HG03460 (cell line): ENCODE data around the gene LHFPL3.
"Not testable (repeated sequence)": the region's sequence is repeated elsewhere in the genome, so short reads cannot be mapped to it uniquely, and the experiment has no call there.

ENCODE experiments used
- ATAC-seq: cut with Tn5 transposase; IDR thresholded peaks from one replicate; pipeline ENCODE4 v1.9.1; 2021; ENCODE audit not compliant: unreplicated experiment

The LHFPL3 gene

DNA sequence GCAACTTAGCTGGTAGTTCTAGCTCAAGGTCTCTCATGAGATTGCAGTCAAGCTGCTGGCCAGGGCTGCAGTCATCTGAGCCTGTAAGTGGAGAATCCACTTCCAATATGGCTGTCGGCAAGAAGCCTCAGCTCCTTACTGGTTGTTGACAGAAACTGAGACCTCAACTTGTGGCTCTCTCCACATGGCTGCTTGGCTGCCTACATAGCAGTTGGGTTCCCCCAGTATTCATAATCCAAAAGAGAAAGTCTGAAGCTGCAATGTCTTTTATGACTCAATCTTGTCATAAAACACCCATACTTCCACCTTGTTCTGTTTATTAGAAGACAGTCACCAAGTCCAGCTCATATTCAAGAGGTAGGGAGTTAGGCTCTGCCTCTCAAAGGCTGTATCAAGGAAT, 350.7 kb downstream of the LHFPL3 start:
- ATAC-seq = no peak

DNA sequence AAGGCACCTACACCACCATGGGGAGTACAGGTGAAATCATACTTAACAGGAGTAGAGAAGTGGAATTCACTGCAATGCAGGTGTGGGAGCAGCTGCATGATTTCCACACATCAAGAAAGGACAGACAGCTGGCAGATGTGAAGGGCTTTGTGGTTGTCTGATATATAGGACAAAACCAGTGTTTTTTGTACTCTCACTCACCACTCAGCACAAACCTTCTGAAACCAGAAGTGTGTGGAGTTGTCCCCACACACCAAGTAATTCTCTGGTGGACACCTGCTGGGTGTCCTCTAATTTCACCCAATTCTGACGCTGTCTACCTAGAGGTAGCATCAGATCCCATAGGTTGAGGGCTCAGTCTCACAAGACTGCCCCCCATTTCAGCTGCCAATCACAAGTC, 357.9 kb downstream of the LHFPL3 start:
- ATAC-seq = no peak

DNA sequence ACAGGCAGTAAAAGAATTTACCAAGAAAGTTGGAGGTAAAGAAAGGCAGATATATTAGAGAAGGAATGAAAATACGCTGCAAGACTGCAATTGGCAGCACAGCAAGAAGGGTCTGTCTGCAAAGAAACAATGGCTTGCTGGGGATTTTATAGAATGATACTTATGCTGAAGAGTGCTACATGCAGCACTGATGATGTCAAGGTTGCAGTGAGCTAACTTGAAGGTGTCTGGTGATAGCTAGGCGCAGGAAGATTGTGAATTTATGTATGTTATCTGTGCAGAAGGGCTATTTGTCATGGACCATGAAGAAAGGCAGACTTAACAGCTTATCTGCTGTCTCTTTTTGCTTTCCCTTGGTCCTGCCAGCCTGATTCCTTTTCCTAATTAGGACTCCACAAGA, 366.3 kb downstream of the LHFPL3 start:
- no peak for ATAC-seq

DNA sequence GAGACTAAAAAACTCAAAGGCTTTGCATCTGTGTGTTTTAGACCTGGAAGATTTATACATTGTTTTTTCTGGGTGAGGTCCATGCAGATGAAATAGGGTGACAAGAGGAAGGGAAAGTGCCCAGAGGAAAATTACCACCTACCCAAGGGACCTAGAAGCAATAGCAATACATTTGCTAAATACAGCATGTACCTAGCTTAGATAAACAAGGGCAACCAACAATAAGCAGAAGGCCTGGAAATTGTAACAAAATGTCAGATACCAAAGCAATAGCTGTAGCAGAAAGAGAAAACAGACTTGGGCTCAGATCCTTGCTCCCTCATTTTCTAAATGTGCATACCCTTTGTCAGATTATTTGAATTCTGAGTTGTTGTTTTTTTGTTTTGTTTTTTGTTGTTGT, 367.2 kb downstream of the LHFPL3 start:
- ATAC-seq = no peak

DNA sequence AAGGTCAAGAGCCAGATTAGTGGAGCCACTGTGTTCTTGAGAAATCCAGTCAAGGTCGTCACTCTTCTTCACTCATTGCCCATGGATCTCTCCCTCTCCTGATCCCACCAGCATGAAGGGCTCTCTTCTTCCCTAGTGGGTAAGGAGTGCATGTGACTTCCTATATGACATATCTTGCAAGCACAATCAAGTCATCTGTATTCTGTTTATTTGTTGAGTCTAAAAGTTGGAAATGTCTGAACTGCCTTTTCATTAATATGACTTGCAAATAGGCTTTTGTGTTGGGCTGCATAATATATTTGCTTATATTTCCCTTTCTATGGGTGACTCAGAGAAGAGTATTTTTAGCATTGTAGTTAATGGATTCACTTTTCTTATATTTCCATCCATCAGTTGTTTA, 371.9 kb downstream of the LHFPL3 start:
- ATAC-seq = no peak

DNA sequence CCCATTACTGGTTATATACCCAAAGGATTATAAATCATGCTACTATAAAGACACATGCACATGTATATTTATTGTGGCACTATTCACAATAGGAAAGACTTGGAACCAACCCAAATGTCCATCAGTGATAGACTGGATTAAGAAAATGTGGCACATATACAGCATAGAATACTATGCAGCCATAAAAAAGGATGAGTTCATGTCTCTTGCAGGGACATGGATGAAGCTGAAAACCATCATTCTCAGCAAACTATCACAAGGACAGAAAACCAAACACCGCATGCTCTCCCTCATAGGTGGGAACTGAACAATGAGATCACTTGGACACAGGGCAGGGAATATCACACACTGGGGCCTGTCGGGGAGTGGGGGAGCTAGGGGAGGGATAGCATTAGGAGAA, 392.6 kb downstream of the LHFPL3 start:
- not testable (repeated sequence) for ATAC-seq

DNA sequence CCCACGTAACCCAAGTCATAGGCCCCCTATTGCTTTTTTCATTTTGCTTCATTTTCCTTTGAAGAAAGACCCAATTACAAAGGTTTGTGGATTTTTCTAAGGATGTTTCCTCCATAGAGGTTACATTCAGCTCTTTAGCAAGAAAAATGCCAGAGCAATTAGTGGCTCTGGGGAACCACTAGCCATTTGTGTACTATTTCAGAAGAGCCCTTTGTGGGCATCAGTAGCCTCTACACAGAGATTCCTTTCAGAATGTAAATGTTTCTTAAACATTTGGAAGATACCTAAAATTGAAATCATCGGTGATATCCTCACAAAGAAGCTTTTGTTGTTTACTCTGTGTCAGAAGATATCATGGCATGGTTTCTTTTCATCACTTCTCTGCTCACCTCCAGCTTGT, 394.6 kb downstream of the LHFPL3 start:
- no peak for ATAC-seq

DNA sequence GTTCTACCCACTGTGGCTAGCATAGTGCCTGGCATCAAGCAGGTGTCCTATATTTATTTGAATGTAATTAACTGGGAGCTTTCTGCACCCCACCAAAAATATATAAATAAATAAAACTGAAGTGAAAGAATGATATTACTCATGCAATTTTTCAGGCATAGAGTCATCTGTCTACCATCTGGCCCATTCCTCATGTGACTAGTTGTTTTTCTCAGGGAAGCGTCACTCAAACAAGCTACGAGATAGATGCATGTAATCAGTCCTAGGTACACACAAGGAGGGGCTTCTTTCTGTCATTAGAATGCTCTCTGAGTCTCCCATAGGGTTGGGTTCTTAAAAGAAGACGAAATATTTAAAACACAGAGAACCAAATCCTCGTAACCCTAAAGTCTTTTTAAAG, 430.1 kb downstream of the LHFPL3 start:
- ATAC-seq = no peak

DNA sequence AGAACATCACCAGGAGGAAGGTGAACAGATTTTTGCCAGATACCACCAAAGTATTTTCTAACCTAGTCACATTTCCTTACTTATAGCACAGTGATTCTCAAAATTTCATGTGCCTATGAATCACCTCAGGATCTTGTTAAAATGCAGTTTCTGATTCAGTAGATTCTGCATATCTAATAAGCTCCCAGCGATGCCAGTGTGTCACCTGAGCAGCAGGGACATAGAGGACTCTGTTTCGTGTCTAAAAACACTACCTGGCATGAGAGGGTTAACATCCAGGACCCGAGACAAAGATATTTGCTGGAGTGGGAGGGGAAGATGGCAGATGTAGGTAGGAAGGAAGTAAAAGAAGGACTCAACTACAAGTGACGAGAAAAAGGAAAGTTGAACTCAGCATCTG, 433.5 kb downstream of the LHFPL3 start:
- ATAC-seq = no peak

DNA sequence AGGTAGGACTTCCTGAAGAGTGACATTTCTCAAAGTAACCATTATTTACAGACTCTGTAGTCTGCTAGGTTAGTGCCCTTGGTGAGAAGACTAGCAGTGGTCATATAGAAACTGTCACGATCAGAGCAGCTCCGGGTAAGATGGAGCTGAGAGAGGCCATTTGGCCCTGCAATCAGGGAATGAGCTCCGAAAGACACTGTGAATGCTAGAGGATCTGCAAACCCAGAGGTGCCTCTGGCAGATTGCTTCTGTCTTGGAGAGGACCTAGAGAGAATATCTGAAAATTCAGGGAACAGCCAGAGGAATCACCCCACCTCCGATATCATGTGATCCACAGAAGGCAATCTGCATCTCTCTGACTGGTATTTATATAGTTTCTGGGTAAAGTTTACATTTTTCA, 438.7 kb downstream of the LHFPL3 start:
- no peak for ATAC-seq

DNA sequence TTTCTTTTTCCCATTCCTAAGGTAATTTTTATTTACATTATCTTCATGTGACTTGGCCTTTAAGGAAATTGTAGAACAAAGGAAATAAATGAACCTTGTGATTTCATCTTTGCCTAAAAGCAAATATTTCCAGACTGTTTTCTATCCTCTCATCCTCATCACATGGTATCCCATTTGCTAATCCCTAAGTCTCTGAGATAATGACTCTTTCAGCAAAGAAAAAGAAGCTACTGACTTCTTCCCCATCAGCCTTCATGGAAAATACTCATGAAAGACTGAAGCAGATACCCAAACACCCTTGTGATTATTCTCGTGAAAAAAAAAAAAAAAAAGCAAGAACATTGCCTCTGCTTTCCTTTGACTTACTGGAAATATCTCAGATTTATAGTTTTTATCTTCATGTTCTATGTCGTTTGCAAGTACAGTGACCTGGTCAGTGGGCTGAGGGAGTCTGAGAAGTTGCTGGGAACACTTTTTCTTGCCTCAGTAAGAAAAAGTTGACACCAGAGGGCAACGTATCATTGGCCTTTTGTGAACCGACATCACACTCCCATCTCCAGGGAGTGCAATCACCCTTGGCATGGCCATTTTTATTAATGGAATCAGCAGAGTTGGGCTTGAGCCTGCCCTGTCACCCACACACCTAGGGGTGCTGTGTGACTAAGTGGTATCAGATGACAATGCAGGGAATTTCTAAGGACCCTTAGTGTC, 439.6 kb downstream of the LHFPL3 start:
- ATAC-seq = no peak

DNA sequence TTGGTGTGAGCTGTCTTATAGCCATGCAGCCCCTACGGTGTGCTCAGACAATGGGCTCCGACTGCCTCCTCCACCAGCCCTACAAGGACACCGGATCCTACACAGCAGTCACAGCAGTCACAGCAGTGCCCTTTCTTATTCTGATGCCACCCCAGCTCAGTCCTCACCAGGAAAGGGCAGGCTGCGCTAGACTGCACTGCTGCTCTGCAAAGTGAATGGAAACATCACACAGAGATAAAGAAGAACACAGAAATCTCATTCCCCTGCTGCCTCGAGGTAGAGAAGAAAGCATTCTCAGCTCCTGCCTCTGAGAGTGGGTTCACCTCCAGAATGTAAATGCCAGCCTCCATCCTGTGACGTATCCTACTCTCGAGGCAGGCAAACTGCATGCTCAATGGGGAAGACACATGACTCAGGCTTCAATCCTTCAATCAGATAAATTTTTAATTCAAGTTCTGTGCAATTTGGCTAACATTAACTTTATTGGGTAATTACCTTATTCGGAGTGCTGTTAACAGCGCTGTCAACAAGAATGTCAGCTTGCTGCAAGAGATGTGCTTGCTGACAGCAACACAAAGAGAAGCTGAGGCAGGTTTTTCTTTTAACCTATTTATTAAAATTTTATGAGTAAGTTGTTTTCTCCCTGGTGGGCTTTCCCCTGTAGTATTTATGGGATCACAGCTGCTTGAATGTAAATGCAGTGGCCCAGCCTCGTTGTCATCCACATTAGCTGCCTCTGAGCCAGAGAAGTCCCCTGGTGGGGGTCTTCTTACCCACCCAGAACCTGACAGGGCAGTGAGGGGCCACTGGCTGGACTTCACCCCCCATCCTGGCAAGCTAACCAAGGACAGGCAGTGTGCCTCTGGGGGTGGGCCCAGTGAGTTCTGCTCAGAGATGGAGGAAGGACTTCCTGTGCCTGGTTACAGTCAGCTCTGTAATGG, 444.3 kb downstream of the LHFPL3 start:
- no peak for ATAC-seq

DNA sequence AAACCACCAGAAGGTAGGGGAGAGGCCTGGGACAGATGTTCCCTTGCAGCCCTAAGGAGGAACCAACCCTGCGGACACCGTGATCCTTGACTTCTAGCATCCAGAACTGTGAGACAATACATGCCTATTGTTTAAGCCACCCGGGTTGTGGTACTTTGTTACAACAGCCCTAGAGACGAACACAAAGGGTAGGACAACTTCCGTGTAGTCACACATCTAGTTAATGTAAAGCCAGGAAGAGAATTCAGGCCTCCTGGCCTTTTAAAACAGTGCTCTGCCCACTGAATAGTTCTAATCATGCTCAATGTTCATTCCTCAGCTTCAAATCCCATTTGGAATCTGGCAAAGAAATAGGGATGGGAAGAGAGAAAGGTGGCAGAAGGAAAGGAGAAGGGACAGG, 445.4 kb downstream of the LHFPL3 start:
- no peak for ATAC-seq

DNA sequence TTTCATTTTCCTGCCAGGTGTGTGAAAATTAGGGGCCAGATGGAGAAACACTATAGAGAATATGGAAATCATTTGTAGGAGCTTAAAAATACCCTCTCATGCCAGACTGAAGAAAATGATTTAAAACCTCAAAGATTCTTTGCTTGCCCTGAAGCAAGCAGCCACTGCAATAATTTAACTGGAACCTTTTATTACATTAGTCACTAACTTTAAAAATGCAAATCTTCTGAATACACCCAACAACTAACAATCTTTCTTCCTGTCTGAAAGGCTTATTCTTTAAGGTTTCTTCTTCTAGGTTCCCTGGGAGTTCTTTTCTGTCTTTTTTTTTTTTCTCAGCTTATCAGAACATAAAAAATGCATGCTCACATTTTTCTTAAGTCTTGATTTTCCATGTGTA, 447.1 kb downstream of the LHFPL3 start:
- no peak for ATAC-seq

DNA sequence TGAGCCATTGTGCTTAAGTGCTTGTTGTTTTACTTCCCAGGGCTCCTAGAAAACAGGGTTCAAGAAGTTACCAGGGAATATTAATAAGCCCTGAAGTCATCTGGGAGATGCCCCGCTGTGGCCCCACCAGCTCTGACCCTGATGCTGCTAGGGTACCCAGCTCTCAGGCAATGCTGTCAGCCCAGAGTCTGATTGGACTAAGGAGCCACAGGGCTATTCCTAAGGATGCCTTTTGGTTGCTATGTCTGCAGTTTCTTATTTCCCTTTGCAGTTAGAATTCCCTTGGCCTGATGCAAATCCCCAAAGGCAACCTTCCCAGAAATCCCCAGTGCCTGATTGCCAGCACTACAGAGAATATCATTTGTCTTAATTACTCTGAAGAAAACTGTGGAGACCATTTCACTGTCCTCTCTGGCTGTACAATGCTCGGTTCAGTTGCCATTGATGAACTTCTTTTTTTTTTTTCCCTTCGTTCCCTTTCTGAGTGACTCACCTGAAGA, 448.9 kb downstream of the LHFPL3 start:
- ATAC-seq = no peak

DNA sequence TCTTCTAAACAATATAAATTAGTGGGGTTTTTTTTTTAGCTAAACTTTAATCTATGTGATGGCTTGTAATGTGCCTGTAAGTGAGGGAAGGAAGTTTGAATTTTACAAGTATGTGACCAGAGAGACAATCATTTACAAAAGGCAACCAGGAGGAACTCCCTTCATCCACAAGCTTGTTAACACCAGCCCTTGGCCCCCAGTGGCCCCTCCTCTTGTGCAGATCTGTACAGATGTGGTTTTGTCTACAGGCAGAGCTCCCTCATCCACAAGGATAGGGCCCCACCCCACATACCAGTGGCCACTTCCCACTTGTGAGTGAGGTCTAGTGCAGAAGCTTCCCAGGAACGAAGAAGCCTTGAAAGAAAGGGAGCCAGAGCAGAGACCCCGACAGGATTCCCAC, 451.5 kb downstream of the LHFPL3 start:
- no peak for ATAC-seq

DNA sequence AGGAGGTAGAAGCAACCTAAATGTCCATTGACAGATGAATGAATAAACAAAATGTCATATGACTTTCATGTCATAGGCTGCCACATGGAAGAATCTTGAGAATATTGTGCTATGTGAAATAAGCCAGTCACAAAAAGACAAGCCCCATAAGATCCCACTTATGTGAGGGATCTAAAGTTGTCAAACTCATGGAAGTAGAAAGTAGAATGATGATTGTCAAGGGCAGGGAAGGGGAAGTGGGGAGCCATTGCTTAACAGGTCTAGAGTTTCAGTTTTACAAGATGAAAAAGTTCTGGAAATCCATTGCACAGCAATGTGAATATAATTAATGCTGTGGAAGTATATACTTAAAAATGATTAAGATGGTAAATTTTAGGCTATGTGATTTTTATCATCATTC, 456.3 kb downstream of the LHFPL3 start:
- ATAC-seq = no peak

DNA sequence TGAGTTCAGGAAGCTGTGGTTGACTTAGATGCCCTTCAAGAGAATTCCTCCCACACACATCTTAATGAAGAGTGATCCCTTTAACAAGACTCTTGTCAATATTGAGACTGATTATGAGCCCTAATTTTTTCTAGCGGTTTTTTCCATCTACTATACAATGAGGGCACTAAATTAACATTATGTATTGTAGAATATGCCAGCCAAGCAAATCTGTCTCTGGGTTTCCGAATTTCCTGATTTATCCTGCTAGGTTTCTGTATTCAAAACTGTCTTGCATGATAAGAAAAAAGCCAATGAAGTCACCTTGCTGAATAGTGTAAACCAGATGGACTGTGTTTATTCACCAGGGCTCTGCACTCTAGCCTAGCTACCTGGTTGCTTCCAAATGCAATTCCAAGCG, 461.4 kb downstream of the LHFPL3 start:
- ATAC-seq = no peak

DNA sequence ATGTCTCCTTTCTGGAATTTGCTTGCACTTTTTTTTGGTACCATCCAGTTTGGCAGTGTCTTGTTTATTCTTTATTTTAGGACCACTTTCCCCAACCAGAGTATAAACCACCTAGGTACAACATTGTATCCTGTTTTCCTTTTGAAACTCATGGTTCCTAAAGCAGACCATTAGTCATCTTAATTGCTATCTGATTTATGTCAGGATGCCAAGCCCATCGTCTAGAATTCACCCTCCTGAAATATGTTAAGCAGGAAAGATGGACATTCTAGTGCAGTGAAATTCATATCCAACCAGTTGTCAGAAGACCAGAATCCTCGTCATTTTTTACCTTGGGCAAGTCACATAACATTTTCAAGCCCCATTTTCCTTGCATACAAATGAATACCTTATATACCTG, 462.0 kb downstream of the LHFPL3 start:
- no peak for ATAC-seq

DNA sequence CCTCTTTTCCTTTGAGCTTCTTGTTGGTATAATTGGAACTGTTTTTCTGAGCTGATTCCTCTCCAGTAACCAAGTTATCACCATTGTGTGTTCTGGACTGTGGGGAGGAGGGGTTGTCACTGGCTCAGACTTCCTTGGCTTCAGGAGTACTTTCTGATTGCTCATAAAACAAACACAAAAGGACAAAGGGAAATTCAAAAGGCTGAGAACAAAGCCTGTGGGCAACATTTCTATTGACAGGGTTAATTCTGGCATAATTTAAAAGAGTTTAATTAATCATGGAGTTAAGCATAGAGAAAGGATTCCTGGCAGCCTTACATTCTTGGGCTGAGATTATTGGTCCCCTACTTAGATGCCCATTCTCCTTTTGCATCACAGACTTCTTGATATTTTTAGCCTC, 462.7 kb downstream of the LHFPL3 start:
- no peak for ATAC-seq

DNA sequence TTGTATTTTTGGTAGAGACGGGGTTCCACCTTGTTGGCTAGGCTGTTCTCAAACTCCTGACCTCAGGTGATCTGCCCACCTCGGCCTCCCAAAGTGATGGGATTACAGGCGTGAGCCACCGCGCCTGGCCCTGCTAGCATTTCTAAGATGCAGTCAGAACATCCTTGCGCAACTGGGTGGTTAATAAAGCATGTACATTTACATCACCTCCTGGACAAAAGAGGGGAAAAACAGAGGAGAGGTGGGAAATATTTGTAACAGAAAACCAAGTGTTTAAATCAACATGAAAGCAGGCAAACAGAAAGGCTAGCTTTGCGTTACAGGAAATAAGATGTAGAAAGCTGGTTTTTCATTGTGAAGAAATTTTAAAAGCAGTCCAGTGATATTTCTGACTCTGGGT, 464.7 kb downstream of the LHFPL3 start:
- ATAC-seq = no peak

DNA sequence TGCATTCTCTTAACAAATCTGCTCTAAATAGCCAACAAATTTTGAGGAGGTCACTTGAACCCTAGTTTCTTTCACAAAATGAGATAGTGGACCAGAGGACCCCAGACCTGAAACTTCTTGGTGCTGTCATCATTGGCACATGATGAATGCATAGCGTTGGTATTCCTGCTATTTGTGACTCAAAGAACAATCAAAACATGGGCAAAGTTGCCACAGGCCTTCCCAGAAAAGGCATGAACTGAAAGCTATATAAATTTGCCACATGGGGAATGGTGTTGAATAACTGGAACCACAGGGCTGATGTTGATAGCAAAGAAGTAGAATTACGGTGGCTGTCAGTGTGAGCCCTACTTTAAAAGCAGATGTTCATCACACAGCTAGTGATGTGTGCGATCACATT, 465.8 kb downstream of the LHFPL3 start:
- no peak for ATAC-seq
